Aorta (tissue), 5 donors: Measurements from ENCODE around the gene TSPAN19. TPM values are rescaled to one million over a fixed set of nuclear protein-coding genes. Genes with fewer than 3 reads are reported as not detected.

ENCODE experiments used
- ATAC-seq: fragments of 200-7000 bp; cut with Tn5 transposase; one replicate; pipeline ENCODE4 v1.9.1; 2022; ENCODE audit warnings: moderate library complexity; ENCODE audit not compliant: low FRiP score
- DNase-seq, 2 donors: peaks; one replicate each; pipeline ENCODE4 v3.0.0-alpha.2; 2020
- H3K27ac ChIP-seq, 2 donors: one replicate each; pipeline ENCODE4 v1.5.1; 2013; ENCODE audit warnings: low read length in 2 of 2, mild to moderate bottlenecking in 2 of 2, moderate library complexity in 2 of 2, control low read depth in 1 of 2, inconsistent platforms in 1 of 2, low read depth in 1 of 2
- H3K27me3 ChIP-seq, 2 donors: one replicate each; pipeline ENCODE4 v1.6.1; 2013; ENCODE audit warnings: control low read depth in 1 of 2, low read length in 1 of 2, mild to moderate bottlenecking in 1 of 2, moderate library complexity in 1 of 2; ENCODE audit not compliant: insufficient read depth in 2 of 2, control insufficient read depth in 1 of 2
- H3K36me3 ChIP-seq, 2 donors: one replicate each; pipeline ENCODE4 v1.6.1; 2013; ENCODE audit warnings: control low read depth in 1 of 2, low read length in 1 of 2, mild to moderate bottlenecking in 1 of 2; ENCODE audit not compliant: insufficient read depth in 2 of 2, control insufficient read depth in 1 of 2
- H3K4me1 ChIP-seq, 2 donors: one replicate each; pipeline ENCODE4 v1.6.1; 2013; ENCODE audit warnings: low read length in 2 of 2, control low read depth in 1 of 2, mild to moderate bottlenecking in 1 of 2, moderate library complexity in 1 of 2; ENCODE audit not compliant: insufficient read depth in 2 of 2, control insufficient read depth in 1 of 2
- H3K4me3 ChIP-seq, 2 donors: one replicate each; pipeline ENCODE4 v1.5.1; 2013; ENCODE audit warnings: low read length in 2 of 2, control low read depth in 1 of 2, mild to moderate bottlenecking in 1 of 2
- H3K9me3 ChIP-seq: one replicate; pipeline ENCODE4 v1.6.1; 2013; ENCODE audit warnings: mild to moderate bottlenecking, low read length; ENCODE audit not compliant: control insufficient read depth
- WGBS, 2 donors: extraction: QIAGEN DNeasy Blood & Tissue Kit; methylation state at CpG; one replicate each; pipeline ENCODE4 v1.1.7; 2013; 5-methylcytosine and 5-hydroxymethylcytosine counted together
- intact Hi-C, 2 donors: fragments of 100-400 bp; cut with DNase I; formaldehyde crosslinking; loops; one replicate each; pipeline versions ENCODE4 v1.14.2 to v1.15.0; 2022
- long read RNA-seq, 2 donors: library from polyadenylated mRNA; unstranded; transcript quantifications; one replicate each; pipeline ENCODE4 v2.0.0, GENCODE V29; 2020 to 2021
- polyA plus RNA-seq, 2 donors: library from polyadenylated mRNA; stranded (reverse); fragments of 200-250 nt; gene quantifications; one replicate each; pipeline ENCODE4 v1.2.3, GENCODE V29; 2013
- total RNA-seq, 2 donors: library from RNA; stranded (reverse); fragmentation: NEBNext Ultra II Directional; extraction: Animal tissue kit (Norgen Biotek cat#: 25700); gene quantifications; one replicate each; pipeline ENCODE4 v1.2.1, GENCODE V29; 2021
- donor health status: healthy with polysubstance abuse.
- donor health status: Bipolar disorder and iron deficiency.
- donor health status: DM: no; HTN: no; CAD: no.
- donor health status: DM: no; HTN: no; CAD: no.
- donor health status: DM: yes; HTN: yes; CAD: no.

TSPAN19 gene
- total RNA-seq (not detected), polyA plus RNA-seq (not detected)
- long read RNA-seq, donor 1: 0 reads
- long read RNA-seq, donor 2: 0 reads

DNA sequence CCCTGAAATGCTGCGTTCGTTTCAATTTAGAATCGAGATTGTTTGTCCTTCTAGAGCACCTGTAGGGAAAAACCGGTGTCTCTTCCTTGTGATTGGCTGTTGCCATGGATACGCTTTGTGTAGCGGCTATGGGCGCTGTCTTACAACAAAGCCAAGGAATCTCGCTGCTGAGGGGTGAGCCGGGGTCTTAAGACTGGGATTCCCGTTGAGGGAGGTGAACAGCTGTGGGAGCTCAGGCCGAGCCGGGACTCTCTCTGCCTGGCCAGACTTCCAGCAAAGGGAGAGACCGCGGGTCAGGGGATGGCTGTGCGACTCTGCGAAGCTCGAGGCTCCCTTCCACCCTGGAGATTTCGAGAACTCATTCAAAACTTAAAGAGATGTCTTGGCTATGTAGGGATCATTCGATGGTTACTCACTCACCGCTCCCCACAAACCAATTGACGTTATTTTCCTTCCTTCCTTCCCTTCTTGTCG lies at the start of gene TSPAN19, which contains the start of gene LRRIQ1:
Gene TSPAN19 (minus strand): TSS at position 44 of the 474 bp plus-strand sequence. CDS start 6,331 bp downstream, outside the sequence.
Gene LRRIQ1 (plus strand): TSS at position 118 of the 474 bp plus-strand sequence. CDS start 1,826 bp downstream, outside the sequence.
- peak; percentile 47 to 68 for DNase-seq
- H3K27me3 ChIP-seq: peaks cover 0 to 2% of the 10 kb centered on the region in 2 donors
- H3K4me3 ChIP-seq: peak within 1 kb of the TSS in 1 of 2 donors; percentile 6
- no peaks in the 10 kb centered on the region for H3K9me3 ChIP-seq
- ATAC-seq: peak; percentile 29
- 5% methylated on average over 22 of the region's 22 CpGs for WGBS, 2 donors
- H3K36me3 ChIP-seq: no peaks in the 10 kb centered on the region
- intact Hi-C loops: no loop called here
- no peaks in the 10 kb centered on the region for H3K4me1 ChIP-seq
- no peak within 1 kb of the TSS for H3K27ac ChIP-seq

GRCh38 chr12:85085066-85085465 lies 49.0 kb upstream of the TSPAN19 start:
- no peak overlapping the region for H3K4me3 ChIP-seq
- WGBS, 2 donors: 84 to 87% methylated on average over 5 of the region's 5 CpGs
- DNase-seq (no peak), ATAC-seq (no peak)
- no peaks in the 10 kb centered on the region for H3K27me3 ChIP-seq
- H3K9me3 ChIP-seq: peaks cover 2% of the 10 kb centered on the region
- H3K36me3 ChIP-seq: no peaks in the 10 kb centered on the region
- no peaks in the 10 kb centered on the region for H3K4me1 ChIP-seq
- intact Hi-C loops: no loop called here
- H3K27ac ChIP-seq: no peak overlapping the region

DNA sequence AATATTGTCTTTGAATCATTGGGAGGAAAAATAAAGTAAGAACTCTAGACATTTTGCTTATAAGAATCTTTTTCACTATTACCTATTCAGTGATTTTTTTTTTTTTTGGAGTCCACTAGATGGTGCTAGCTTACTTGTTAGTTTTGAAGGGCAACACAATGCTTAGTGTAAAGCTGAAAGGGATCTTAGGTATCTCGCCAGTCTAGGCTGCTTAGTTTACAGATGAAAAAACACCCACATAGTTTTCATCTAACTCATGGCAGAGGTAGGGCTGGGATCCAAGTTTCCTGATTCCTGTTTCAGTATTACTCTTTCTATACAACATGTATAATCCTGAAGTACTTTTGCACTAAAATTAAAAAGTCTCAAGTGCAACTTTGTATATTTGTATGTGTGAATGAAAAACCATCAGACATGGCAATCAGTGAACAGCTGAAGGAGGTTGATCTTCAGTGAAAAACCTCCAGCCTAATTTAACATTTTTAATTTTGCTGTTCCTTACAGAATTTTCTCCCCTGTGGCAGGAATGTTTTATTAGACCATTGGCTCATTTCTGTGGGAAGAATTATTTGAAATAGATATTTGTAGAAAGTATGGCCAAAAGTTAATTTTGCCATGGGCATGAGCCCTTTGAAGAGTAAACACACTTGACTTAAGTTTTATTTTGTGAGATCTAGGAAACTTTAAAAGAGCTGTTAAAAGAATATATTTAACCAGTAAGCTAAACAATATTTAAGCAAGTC lies 40.8 kb upstream of the TSPAN19 start:
- Histone ChIP-seq H3K4me1 (no peaks in the 10 kb centered on the region), H3K4me3 (no peak overlapping the region), H3K27ac (no peak overlapping the region), H3K27me3 (no peaks in the 10 kb centered on the region), H3K36me3 (no peaks in the 10 kb centered on the region), H3K9me3 (no peaks in the 10 kb centered on the region)
- intact Hi-C loops: loop anchor here in 1 of 2 donors (5.0 kb wide), 1 partner anchor 370 kb away; no protein-coding TSS in a partner anchor
- DNase-seq (no peak), ATAC-seq (peak; percentile 66)
- WGBS, 2 donors: 0 to 1% methylated on average over 1 of the region's 1 CpG

DNA sequence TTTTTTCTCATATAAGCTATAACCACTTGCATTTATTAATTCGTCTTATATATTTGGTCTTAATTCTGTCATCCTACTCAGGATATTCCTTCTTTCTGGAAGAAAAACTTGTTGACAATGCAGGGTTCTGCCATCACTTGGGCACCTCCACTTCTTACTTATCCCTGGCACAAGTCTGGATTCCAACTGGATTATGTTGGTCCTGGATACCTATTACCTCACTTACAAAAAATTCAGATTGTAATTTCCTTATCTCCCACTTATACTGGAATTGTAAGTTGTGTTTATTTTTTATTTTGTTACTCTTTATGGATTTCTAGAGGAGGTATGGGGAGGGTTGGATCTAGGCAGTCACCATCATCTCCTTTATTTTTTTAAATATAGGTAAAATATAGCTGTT lies 36.7 kb upstream of the TSPAN19 start:
- 74 to 84% methylated on average over 1 of the region's 1 CpG for WGBS, 2 donors

GRCh38 chr12:85065837-85066482 lies 29.9 kb upstream of the TSPAN19 start:
- intact Hi-C loops: no loop called here
- Histone ChIP-seq H3K4me1 (no peaks in the 10 kb centered on the region), H3K27ac (no peak overlapping the region), H3K4me3 (no peak overlapping the region), H3K9me3 (no peaks in the 10 kb centered on the region), H3K27me3 (no peaks in the 10 kb centered on the region), H3K36me3 (no peaks in the 10 kb centered on the region)
- ATAC-seq (no peak), DNase-seq (no peak)
- WGBS, 2 donors: 88 to 90% methylated on average over 3 of the region's 3 CpGs

More for the DNA sequence above, 36.7 kb upstream of the TSPAN19 start:
- Histone ChIP-seq H3K4me3 (no peak overlapping the region), H3K4me1 (no peaks in the 10 kb centered on the region), H3K27ac (no peak overlapping the region), H3K27me3 (no peaks in the 10 kb centered on the region), H3K9me3 (no peaks in the 10 kb centered on the region), H3K36me3 (no peaks in the 10 kb centered on the region)
- ATAC-seq (no peak), DNase-seq (no peak)
- intact Hi-C loops: no loop called here

DNA sequence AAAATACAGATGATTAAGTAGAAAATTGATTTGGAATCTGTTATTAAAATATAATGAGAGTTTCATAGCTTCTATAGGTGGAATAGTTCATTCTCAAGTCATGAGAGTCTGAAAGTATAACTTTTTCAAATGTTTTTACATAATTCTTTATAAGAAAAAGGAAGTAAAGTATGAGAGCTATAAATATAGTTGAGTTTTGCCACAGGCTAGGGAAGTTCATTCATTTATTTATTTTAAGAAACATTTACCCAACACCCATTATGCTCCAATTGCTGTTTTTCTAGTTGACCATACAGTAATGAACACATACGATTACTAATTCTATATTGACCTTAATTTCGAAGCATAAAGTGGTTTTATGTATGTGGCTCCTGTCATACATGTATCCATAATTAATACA lies 24.8 kb upstream of the TSPAN19 start:
- no peak overlapping the region for H3K27ac ChIP-seq
- H3K4me3 ChIP-seq: no peak overlapping the region
- 70 to 72% methylated on average over 2 of the region's 2 CpGs for whole genome bisulfite sequencing, 2 donors
- intact Hi-C loops: no loop called here
- no peaks in the 10 kb centered on the region for H3K9me3 ChIP-seq
- DNase-seq: no peak
- ATAC-seq: no peak
- H3K36me3 ChIP-seq: no peaks in the 10 kb centered on the region
- H3K27me3 ChIP-seq: no peaks in the 10 kb centered on the region
- H3K4me1 ChIP-seq: no peaks in the 10 kb centered on the region

DNA sequence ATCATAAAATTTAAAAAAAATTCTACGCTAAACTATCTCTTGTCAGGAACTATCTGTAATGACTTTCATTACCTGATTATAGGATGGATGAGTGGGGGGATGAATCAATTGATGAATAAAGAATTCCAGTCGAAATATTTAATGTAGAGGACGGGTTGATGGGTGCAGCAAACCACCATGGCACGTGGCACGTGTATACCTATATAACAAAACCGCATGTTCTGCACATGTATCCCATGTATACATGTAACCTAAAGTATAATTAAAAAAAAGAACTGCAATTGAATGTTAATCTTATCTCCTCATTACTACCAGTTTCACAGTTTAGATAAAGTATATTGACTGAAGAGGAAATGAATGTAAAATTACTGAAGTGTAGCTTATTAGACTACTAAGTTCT lies 23.5 kb upstream of the TSPAN19 start:
- no peak for DNase-seq
- Histone ChIP-seq H3K27me3 (no peaks in the 10 kb centered on the region), H3K27ac (no peak overlapping the region), H3K9me3 (no peaks in the 10 kb centered on the region), H3K36me3 (no peaks in the 10 kb centered on the region), H3K4me1 (no peaks in the 10 kb centered on the region), H3K4me3 (no peak overlapping the region)
- ATAC-seq: no peak
- intact Hi-C loops: no loop called here
- 61 to 65% methylated on average over 6 of the region's 6 CpGs for WGBS, 2 donors

- H3K27me3 ChIP-seq: no peaks in the 10 kb centered on the region
- H3K27ac ChIP-seq: no peak overlapping the region
- H3K4me1 ChIP-seq: no peaks in the 10 kb centered on the region
- H3K9me3 ChIP-seq: no peaks in the 10 kb centered on the region
- H3K4me3 ChIP-seq: no peak overlapping the region
- H3K36me3 ChIP-seq: no peaks in the 10 kb centered on the region
- intact Hi-C loops: no loop called here
- DNase-seq (no peak), ATAC-seq (no peak)
- 51 to 54% methylated on average over 3 of the region's 3 CpGs for WGBS, 2 donors
Observed at GRCh38 chr12:85058339-85058738, 22.3 kb upstream of the TSPAN19 start.
